NCI-H748 treated with DMSO at 0.1 percent for 48 hours (cell line): ENCODE measurements around the gene AHDC1.
"Not testable (repeated sequence)": the region's sequence is repeated elsewhere in the genome, so short reads cannot be mapped to it uniquely, and the experiment has no call there.

Experiments
- DNase-seq: peaks from one replicate; lab custom pipeline; 2025; lab: John Stamatoyannopoulos, UW

The AHDC1 gene

DNA sequence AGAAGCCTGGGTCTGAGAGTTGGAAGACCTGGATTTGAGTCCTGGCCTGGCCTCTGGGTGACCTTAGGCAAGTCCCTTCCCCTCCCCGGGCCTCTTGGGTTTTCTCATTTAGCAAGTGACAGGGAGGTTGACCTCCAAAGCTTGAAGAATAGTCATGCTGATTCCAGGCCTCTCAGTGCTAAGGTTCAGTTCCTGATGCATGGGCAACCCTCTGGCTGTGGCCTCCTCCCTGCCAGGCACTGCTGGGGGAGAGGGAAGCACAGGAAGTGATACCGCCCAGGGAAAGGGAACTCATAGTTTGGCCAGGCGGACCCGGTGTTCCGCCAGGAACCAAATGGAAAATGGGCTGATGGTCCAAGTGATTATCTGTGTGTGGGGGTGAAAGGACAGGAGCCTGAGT is 90.4 kb downstream of the AHDC1 start:
- no peak for DNase-seq

DNA sequence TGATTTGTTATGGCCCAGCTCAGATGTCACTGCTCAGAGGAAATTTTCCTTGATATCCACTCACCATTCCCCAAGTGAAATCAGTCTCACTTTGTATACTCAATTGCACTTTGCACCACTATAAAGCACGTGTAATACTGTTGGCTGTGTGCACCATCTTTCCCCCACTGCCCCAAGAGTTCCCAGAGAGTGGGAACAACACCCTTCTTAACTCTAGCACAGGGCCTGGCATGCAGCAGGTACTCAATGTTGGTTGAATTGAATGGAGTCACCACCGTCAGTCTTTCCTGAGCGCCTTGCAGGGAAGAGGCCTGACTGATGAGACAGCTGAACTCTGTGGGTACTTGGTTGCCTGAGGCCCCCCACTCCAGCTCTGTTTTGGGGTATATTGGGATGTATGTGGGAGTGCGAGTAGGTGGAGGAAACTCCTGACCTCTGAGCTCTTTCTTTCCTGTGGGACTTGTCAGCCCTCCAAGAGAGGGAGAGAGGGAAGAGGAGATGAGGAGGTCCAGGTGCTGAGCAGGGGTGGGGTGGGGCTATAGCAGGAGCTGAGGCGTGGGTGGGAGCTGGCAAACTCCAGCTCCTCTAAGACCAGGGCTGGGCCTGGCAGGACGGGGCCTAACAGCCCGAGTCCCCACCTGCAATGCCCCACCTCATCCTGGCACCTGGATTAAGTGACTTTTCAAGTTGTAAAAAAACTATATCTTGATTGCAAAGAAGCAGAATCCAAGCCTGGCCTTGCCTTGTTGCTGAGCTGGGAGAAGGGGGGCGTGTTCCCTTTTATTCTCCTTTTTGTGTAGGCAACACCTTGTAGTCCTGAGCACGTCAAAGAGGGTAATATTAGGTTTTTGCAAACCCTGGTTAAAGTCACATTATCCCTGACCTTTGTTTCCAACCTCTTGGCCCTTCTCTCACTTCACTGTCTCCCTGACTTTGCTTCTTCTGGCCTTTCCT is 94.5 kb downstream of the AHDC1 start:
- no peak for DNase-seq

DNA sequence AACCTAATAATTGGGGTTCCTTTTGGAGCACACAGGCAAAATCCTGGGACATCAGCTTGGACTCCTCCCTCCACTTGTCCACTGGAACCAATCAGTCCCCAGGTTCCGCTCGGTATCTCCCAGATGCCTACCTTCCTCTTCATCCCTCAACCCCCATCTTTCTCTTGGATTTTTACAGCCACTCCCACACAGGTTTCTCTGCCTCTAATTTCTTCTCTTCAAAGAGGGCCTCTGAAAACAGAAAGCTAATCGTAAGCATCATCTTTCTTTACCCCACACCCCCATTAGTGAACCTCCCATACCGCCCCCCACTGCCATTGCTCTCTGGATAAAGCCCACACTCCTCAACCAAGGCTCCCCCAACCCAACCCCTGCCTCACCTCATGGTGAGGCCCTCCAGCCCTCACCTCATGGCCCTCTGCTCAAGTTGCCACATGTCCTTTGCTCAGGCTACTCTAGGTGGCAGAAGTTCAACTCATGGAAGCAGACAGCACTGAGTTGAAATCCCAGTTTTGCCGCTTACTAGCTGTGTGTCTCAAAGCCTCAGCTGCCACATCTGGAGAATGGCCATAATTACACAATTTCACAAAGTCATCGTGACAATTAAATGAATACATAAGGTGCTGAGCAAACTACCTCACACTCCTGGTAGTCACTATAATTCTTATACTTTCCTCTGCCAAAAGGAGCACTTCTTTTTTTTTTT is 95.8 kb downstream of the AHDC1 start:
- DNase-seq, result no peak

DNA sequence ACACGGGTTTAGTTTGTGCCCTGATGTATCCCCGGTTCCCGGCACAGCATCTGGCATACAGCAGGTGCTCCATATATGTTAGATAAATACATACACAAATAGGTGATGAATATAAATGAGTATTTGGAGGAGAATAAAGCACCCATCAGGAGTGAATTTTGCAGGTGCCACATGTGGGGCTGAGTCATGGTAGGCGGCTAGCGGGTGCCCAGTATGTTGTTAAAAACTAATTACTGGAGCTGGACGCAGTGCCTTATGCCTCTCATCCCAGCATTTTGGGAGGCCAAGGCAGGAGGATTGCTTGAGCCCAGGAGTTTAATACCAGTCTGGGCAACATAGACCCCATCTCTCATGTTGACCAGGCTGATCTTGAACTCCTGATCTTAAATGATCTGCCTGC is 97.2 kb downstream of the AHDC1 start:
- DNase-seq, result no peak

DNA sequence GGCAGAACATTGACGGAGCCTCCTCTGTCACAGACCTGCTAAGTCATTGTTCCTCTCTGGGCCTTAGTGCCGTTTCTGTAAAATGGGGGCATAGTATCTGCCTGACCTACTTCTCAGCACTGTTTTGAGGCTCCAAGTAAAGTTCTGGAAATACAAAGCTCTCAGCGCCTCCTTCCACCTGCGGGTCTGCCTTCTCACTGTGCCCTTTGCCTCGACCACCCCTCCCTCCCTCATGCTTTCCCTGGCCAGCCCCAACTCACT is 98.6 kb downstream of the AHDC1 start:
- no peak for DNase-seq

DNA sequence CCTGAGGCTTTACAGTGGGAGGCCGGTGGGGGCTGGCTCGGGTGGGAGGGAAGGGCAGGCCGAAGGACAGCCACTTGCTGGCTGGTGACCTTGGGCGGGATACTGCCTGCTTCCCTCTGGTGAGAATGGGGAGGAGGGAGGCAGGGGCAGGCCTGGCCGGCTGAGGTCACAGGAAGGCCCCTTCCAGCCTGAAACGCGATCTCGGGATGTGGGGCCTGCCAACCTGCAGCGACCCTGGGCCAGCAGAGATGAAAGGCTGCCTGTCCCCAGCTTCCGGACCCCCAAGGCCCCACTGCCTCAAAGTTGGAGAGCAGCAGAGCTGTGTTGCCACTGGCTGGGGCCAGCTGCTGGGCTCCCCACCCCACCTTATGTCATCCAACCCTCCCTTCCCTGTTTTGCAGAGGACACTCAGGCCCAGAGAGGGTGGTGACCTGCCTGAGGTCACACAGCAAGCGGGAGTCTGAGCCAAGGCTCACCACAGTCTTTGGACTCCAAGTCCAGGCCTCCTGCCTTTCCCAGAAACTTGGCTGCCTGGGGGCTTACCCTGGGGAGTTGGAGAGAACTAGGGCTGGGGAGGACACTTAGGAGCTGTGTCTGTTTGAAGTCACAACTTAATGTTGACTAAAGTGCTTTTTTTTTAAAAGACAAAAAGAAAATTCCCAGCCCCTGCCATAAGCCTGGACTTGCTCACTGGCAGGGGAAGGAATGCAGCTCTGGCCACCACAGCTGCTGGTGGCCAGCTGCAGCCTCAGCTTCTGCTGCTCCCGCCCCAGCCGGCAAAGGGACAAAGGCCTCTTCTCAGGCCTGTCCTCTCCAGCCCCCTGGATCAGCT is 99.1 kb downstream of the AHDC1 start:
- no peak for DNase-seq

DNA sequence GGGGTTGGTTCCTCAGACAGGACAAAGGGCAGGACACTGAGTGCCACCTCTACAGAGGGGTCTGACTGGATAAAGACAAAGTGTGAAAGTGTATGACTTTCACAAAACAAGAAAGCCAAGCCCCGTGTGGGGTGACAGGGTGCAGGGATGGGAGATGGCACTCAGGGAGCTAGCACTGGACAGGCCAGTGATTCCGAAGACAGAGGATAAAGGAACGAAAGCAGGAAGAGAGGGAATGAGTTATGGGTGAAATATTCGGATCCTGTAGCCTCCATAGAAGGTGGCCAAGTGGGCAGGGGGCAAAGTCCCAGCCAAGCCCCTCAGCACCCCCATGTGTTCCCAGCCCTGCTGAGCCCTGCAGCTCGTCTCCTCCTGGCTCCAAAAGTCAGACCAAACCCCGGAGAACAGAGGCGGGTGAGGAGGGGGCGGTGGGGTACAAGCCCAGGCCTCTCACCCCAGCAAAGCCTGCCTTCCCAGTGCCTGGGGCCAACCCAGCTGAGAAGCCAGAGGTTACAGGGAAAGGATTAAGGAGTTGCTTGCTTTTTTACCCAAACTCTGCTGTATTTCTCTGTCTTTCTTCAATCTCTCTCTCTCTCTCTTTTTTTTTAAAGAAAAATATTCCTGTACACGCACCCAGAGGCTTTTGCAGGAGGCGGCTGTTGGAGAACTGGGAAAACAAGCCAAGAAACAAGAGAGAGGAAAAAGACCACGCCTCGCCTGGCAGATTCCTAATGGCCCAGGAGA is 99.9 kb downstream of the AHDC1 start:
- DNase-seq, result no peak

DNA sequence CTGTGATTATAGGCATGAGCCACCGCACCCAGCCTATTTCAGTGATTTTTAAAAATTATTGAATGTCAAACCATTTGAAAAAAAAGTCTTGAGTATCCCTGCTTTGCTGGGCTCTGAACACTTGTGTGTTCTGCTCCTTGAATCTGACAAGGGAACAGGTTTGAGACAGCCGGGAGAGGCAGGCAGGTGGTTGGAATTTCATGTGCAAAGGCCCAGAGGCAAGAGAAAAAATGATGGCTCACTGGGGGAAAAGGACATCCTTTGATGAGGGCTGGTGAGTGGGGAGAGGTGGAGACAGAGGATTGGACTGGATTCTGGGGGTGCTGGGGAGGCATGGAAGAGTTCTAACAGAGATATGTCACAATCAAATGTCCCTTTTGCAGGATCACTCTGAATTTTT is 100.9 kb downstream of the AHDC1 start:
- no peak for DNase-seq

DNA sequence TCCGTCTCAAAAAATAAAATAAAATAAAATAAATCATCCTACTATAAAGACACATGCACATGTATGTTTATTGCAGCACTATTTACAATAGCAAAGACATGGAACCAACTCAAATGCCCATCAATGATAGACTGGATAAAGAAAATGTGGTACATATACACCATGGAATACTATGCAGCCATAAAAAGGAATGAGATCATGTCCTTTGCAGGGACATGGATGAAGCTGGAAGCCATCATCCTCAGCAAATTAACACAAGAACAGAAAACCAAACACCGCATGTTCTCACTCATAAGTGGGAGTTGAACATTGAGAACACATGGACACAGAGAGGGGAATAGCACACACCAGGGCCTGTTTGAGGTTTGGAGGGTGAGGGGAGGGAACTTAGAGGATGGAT is 102.8 kb downstream of the AHDC1 start:
- not testable (repeated sequence) for DNase-seq

DNA sequence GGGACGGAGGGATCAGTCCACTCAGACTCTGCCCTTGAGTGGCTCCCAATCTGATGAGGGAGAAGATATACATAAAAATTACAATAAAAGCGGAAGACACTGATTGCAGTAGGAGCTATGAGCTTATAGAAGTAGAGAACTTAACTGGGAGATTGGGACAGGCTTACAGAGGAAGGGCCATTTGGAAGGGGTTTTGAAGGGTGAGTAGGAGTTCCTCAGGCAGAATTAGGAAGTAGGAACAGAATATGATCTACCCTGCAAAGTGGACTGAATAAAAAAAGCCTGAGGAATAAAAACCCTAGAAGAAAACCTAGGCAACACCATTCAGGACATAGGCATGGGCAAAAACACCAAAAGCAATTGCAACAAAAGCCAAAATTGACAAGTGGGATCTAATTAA is 104.8 kb downstream of the AHDC1 start:
- no peak for DNase-seq

DNA sequence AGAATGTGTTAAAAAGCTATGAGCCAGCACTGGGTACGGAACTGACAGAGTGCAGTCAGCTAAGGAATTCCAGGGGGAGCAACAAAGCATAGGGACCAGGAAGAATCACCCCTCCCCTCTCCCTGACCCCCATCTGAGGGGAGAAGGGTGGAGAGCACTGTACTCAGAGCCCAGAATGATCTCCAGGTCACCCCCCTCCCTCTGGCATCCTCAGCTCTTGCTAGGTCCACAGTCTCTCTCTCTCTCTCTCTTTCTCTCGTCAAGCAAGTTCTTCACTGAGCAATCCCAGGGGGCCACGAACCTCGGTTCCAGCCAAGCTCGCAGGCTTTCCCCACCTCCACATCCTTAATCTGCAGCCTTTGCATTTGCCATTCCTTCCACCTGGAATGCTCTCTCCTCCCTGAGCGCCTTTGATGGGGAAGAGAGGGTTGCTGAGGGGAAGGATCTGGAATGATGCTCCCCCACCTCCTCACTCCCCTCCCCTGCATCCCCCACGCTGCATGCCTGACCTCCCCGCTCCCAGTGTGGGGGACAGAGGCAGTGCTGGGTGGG is 107.3 kb downstream of the AHDC1 start:
- DNase-seq, result no peak

DNA sequence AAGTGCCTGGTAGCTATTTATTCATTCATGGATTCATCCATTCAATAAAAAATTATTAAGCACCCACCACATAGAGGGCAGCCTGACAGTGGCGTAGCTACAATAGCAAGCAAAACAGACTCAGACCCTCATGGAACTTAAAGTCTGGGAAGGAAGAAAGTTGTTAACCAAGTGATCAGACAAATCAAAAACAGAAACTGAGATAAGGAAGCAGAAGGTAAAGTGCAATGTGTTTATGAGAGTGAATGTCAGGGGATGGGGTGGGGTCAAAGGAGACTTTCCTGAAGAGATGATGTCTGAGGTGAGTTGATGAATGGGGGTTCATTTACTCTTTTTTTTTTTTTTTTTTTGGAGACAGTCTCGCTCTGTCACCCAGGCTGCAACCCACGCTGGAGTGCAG is 111.1 kb downstream of the AHDC1 start:
- no peak for DNase-seq

DNA sequence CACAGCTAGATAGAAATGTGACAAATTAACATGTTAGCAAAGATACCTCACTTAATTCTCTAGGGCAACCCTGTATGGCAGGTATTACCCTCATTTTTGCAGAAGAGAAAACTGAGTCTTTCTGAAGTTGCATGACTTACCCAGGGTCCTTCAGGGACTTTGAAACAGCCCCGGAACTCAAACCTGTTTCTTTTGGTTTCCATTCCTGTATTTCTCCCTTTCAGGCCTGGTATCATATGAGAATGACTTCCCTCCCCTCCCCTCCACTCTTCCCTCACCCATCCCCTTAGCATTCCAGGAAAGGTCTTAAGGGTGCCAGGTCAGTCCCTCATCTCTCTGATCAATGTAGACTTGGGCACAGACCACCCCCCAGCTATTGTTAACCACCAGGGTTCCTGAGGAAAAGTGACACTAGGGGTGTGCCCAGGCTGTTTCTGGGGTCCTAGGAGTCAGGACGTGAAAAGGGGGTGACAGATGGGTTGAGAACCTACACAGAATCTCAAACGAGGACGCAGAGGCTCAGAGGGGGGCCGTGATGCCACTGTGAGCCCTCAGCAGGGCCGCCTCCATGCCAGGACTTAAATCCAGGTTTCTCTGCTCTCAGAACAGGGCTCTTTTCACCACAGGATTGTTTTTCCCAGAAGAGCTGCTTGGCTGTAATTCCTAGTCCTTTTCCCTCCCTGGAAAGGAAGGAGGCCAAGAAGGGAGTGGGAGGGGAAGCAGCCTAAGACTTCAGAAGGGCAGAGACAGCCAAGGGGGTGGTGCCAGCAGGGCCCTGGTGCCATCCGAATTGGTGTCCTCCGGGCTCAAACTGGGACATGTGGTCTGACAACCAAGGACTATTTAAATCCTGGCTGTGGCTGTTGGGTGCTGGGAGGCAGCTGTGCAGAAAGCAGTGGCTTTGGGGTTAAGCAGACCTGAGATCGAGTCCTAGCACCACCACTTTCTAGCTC is 111.9 kb downstream of the AHDC1 start:
- no peak for DNase-seq

DNA sequence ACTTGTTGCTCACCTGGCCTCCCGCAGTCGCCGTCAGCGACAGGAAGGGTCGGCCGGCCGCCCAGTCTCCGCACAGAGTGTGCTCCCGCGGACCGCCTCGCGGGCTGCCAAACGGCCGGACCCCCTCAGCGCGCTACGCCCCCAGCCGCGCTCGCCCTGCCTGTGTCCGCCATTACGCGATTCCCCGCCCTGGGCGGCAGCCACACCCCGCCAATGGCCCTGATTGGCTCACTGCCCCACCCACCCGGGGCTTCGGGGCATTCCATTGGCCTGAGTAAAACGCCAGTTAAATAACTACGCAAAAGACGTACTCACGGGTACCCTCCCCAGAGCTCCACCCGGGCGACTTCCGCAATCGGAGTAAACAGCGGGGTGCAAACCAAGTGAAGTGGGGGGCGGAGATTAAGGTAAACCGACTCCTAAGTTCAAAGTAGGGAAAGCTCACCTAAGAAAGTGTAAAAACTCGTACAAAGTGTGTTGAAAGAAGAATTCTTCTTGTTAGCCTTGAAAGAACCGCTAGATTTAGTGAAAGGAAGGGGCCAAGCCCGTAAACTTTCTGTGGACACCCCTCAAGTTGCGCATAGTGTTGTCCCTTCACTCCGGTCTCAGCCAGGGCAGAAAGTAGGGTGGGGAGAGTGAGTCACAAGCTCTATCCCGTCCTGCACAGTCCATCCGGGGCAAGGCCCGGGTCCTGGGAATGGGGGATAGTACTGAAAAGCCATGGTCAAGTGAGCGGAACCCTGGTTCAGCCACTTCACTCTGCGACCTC is 113.8 kb downstream of the AHDC1 start, which contains the start of gene WASF2:
Gene WASF2, minus strand, starts transcription at position 195 of the 769 bp plus-strand sequence. CDS start 61,277 bp downstream, outside the sequence.
- DNase-seq, result peak; percentile 79

DNA sequence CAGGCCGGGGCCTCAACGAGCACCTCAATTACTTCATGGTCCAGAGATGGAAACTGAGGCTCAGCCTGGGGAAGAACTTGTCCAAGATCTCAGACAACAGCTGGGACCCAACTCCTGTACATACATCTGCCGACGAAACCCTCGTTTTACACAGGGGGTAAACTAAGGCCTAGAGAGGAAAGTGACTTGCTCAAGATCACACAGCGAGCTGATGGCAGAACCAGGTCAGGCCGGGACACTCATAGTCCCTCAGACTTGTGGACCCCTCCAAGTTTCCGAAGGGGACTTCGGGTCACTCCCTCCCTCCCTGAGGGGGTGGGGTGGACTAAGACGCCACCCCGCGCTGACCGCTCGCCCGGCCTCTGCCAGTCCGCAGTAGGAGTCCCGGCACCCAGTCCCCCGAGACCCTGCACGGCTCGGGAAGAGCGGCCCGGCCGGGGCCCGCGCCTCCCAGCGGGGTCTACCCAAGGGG is 114.4 kb downstream of the AHDC1 start:
- DNase-seq, result no peak

DNA sequence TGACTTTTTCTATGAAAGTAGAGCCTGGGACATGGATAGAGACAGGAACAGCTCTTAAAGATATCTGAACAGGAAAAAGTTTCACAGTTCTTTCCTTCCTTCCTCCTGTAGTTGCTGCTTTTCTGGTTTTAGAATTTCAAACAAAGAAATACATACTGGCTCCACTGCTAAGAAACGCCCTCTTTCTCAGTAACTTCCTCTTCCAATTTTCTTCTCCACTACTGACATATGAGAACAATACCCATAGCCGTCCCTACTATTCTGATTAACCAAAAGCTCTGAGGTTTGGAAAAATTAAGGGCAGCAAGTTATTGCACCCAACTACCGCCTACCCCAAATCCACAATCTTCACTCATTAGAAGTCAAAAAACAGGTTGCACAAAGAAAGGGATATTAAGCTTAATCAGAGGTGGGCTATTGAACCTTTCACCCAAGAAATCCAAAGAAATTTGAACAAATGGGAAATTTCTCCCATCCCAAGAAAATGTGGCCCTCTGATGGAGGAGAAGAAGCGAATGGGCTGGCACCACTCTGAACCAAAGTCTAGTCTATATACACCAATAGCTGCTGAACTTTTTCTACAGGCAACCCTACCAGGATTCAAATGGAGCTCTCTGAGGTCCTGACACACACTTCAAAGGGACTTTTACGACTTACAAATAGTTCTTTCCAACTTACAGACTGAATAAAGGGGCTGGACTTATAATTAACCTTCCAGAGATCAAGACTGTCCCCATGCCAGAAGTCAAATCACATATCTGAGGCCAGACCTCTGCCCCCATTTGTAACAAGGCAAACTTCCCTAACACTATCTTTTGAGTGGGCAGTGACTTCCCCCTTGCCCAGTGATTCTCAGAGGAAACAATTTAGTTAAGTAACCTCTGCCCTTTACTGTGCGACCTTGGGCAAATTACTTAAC is 115.7 kb downstream of the AHDC1 start:
- DNase-seq, result no peak

DNA sequence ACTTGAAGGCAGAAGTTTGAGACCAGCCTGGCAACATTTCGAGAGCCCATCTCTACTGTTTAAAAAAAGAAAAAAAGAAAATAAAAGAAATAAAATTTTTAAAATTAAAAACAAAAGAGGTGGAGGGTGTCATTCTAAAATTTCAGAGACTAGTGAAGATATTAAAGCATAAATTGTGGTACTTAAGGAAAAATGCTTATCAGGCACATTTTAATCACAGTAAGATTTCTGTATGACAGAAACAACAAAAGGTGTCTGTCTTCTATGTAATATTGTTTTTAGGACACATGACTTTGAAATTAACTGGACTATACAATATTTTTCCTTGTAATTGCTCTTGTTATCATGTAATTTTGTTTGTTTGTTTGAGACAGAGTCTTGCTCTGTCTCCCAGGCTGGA is 118.6 kb downstream of the AHDC1 start:
- no peak for DNase-seq
